LNCaP clone FGC (cell line): Measurements from ENCODE around the gene CYP2C19.
"Not testable (repeated sequence)": the region's sequence is repeated elsewhere in the genome, so short reads cannot be mapped to it uniquely, and the experiment has no call there.

Experiments
- DNase-seq: peaks from one replicate; pipeline ENCODE4 v3.0.0-alpha.2; 2011; ENCODE audit warnings: low read depth
- H3K4me3 ChIP-seq: 2 replicates; pipeline ENCODE4 v1.5.1; 2011; ENCODE audit warnings: mild to moderate bottlenecking, low read depth, low read length, control low read depth
- TF ChIP-seq, protein P1 (sequence below): IDR thresholded peaks from 2 replicates; pipeline ENCODE4 v1.5.1; 2012; ENCODE audit warnings: mild to moderate bottlenecking; ENCODE audit not compliant: control insufficient read depth, insufficient read depth; ENCODE audit errors: extremely low read depth

The CYP2C19 gene

DNA sequence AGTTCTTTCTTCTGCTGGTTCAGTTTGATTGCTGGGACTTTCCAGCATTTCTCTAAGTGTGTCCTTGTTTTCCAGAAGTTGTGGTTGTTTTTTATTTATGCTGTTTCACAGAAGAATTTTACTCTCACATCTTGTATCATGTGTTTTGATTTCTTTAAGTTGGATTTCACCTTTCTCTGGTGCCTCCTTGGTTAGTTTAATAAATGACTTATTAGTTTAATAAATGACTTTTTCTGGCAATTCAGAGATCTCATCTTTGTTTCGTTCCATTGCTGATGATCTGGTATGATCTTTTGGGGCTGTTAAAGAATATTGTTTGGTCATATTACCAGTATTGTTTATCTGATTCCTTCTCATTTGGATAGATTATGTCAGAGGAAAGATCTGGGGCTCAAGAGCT is 116.2 kb downstream of the CYP2C19 start:
- no peak for DNase-seq
- no peak overlapping the region for H3K4me3 ChIP-seq
- TF ChIP-seq, protein P1, sequence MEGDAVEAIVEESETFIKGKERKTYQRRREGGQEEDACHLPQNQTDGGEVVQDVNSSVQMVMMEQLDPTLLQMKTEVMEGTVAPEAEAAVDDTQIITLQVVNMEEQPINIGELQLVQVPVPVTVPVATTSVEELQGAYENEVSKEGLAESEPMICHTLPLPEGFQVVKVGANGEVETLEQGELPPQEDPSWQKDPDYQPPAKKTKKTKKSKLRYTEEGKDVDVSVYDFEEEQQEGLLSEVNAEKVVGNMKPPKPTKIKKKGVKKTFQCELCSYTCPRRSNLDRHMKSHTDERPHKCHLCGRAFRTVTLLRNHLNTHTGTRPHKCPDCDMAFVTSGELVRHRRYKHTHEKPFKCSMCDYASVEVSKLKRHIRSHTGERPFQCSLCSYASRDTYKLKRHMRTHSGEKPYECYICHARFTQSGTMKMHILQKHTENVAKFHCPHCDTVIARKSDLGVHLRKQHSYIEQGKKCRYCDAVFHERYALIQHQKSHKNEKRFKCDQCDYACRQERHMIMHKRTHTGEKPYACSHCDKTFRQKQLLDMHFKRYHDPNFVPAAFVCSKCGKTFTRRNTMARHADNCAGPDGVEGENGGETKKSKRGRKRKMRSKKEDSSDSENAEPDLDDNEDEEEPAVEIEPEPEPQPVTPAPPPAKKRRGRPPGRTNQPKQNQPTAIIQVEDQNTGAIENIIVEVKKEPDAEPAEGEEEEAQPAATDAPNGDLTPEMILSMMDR: no peak

- no peak for DNase-seq
Observed at GRCh38 chr10:94879214-94879613, 116.7 kb downstream of the CYP2C19 start.

GRCh38 chr10:94889123-94889522 is 126.6 kb downstream of the CYP2C19 start:
- H3K4me3 ChIP-seq: no peak overlapping the region
- DNase-seq: no peak
- TF ChIP-seq, protein P1: no peak

More at GRCh38 chr10:94879214-94879613, 116.7 kb downstream of the CYP2C19 start:
- TF ChIP-seq, protein P1: no peak
- no peak overlapping the region for H3K4me3 ChIP-seq

DNA sequence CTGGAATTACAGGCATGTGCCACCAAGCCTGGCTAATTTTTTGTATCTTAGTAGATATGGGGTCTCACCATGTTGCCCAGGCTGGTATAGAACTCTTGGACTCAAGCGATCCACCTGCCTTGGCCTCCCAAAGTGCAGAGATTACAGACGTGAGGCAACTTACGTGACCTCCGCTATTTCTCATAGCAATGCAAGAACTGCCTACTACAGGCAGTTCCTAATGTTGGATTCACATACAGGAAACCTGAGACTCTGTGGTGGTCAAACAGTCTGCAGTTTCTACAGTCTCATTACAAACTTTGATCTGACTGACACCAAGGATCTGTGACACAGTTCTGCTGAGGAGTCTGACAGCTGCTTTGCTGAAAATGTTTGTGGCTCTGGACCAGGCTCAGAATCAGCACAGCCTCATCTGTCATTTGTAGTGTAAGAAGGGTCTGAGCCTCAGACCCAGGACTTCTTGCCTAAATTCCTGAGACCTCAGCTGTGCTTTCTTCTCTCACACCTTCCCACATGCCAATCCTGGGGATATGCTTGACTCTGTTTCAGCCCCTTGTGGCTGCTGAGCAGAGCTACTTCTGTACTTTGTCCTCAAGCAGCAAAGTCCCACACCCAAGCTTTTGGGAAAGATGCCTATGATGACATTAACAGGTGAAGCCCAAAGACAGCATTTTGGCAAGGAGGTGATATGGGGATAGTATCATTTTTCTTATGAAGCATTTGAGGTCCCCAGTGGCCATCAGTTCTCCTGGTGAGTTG is 128.0 kb downstream of the CYP2C19 start:
- no peak for DNase-seq
- H3K4me3 ChIP-seq: no peak overlapping the region
- TF ChIP-seq, protein P1: no peak

DNA sequence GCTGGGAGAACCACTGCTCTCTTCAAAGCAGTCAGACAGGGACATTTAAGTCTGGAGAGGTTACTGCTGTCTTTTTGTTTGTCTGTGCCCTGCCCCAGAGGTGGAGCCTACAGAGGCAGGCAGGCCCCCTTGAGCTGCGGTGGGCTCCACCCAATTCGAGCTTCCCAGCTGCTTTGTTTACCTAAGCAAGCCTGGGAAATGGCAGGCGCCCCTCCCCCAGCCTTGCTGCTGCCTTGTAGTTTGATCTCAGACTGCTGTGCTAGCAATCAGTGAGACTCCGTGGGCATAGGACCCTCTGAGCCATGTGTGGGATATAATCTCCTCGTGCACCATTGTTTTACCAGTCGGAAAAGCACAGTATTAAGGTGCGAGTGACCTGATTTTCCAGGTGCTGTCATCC is 135.9 kb downstream of the CYP2C19 start:
- not testable (repeated sequence) for DNase-seq, H3K4me3 ChIP-seq

GRCh38 chr10:94902080-94902479 is 139.6 kb downstream of the CYP2C19 start:
- DNase-seq: no peak
- H3K4me3 ChIP-seq: no peak overlapping the region
- TF ChIP-seq, protein P1: no peak

DNA sequence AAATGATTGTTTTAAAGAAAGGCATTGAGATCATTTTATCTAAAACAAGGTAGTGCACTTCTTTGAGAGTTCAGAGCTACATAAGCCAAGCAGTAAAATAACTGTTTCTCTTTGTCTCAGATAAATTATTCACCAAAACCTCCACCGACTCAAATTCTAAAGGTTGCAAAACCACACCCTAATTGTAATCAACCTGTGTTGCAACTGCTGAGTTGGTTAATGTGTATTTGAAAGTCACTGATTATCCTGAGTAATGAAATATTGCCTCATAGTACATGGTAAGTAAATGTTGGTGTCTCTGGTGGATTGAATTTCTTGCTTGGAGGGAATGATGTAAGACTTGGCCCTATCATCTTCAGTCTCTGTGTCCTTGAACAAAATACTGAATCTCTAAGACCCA is 140.1 kb downstream of the CYP2C19 start:
- TF ChIP-seq, protein P1: no peak
- no peak overlapping the region for H3K4me3 ChIP-seq
- no peak for DNase-seq
